Fibroblast of lung (primary cell): ENCODE data around the gene CORIN. TPM values are rescaled to one million over a fixed set of nuclear protein-coding genes. Genes with fewer than 3 reads are reported as not detected.

ENCODE experiments used
- DNase-seq, 2 donors: peaks; one replicate each; pipeline versions ENCODE4 v3.0.0 to v3.0.0-alpha.2; 2010; ENCODE audit warnings: low read depth in 2 of 2
- H2AFZ ChIP-seq: 2 replicates; pipeline ENCODE4 v1.5.1; 2012; ENCODE audit warnings: low read length, control low read depth, inconsistent platforms
- H3K27ac ChIP-seq: 2 replicates; pipeline ENCODE4 v1.5.1; 2011; ENCODE audit warnings: low read length, control low read depth; ENCODE audit not compliant: insufficient read depth
- H3K27me3 ChIP-seq: 2 replicates; pipeline ENCODE4 v1.5.1; 2011; ENCODE audit warnings: mild to moderate bottlenecking, low read length; ENCODE audit not compliant: control insufficient read depth, insufficient read depth
- H3K36me3 ChIP-seq: 2 replicates; pipeline ENCODE4 v1.5.1; 2011; ENCODE audit warnings: low read length; ENCODE audit not compliant: control insufficient read depth, insufficient read depth
- H3K4me1 ChIP-seq: 2 replicates; pipeline ENCODE4 v1.5.1; 2011; ENCODE audit warnings: low read length; ENCODE audit not compliant: control insufficient read depth, insufficient read depth; ENCODE audit errors: extremely low read depth
- H3K4me2 ChIP-seq: 2 replicates; pipeline ENCODE4 v1.5.1; 2011; ENCODE audit warnings: low read length, control low read depth; ENCODE audit not compliant: insufficient read depth; ENCODE audit errors: extremely low read depth
- H3K4me3 ChIP-seq, 4 experiments: fragments of 200-600 bp in 1 of 4; sonication (generic) in 1 of 4; replicated peaks in 1 of 4; 2 replicates each; pipeline ENCODE4 v1.5.1; 2011 to 2016; ENCODE audit warnings: low read length in 4 of 4, low read depth in 3 of 4, mild to moderate bottlenecking in 3 of 4, control low read depth in 2 of 4, inconsistent platforms in 1 of 4, mixed read lengths in 1 of 4; ENCODE audit not compliant: insufficient read depth in 1 of 4; ENCODE audit errors: control extremely low read depth in 1 of 4
- H3K79me2 ChIP-seq: 2 replicates; pipeline ENCODE4 v1.5.1; 2012; ENCODE audit warnings: mild to moderate bottlenecking, low read length, inconsistent platforms; ENCODE audit not compliant: control insufficient read depth, insufficient read depth
- H3K9ac ChIP-seq: 2 replicates; pipeline ENCODE4 v1.5.1; 2011; ENCODE audit warnings: mild to moderate bottlenecking, low read length, control low read depth; ENCODE audit not compliant: insufficient read depth
- H3K9me3 ChIP-seq: 2 replicates; pipeline ENCODE4 v1.5.1; 2012; ENCODE audit warnings: low read depth, low read length; ENCODE audit not compliant: control insufficient read depth, insufficient read depth
- H4K20me1 ChIP-seq: 2 replicates; pipeline ENCODE4 v1.5.1; 2011; ENCODE audit warnings: low read length; ENCODE audit not compliant: control insufficient read depth, insufficient read depth; ENCODE audit errors: extremely low read depth
- CTCF ChIP-seq, 2 donors: IDR thresholded peaks in 1 of 2; conservative IDR thresholded peaks in 1 of 2; 1 replicate in 1 of 2; 2 replicates in 1 of 2; pipeline ENCODE4 v1.5.1; 2011 to 2012; ENCODE audit warnings: low read length in 2 of 2, control low read depth in 1 of 2, inconsistent platforms in 1 of 2, low read depth in 1 of 2, mild to moderate bottlenecking in 1 of 2
- EZH2 ChIP-seq: IDR thresholded peaks from 2 replicates; pipeline ENCODE4 v1.5.1; 2012; ENCODE audit warnings: low read length, control low read depth, mild to moderate bottlenecking; ENCODE audit errors: missing control alignments
- polyA plus RNA-seq, 2 donors: library from polyadenylated mRNA; depleted of rRNA in 1 of 2; stranded (reverse) in 1 of 2; unstranded in 1 of 2; fragments of >200 nt; gene quantifications; 2 replicates each; pipeline ENCODE4 v1.2.1, GENCODE V29; 2011 to 2012; ENCODE audit warnings: missing spikeins in 1 of 2
- total RNA-seq: library from RNA; depleted of rRNA; stranded (reverse); fragments of >200 nt; gene quantifications from 2 replicates; pipeline ENCODE4 v1.2.1, GENCODE V29; 2014

Gene CORIN
- total and polyA plus RNA-seq, 2 donors (not counting 1 experiment from before 2014, with no cell fraction given), result 1.5 to 22.2 TPM

DNA sequence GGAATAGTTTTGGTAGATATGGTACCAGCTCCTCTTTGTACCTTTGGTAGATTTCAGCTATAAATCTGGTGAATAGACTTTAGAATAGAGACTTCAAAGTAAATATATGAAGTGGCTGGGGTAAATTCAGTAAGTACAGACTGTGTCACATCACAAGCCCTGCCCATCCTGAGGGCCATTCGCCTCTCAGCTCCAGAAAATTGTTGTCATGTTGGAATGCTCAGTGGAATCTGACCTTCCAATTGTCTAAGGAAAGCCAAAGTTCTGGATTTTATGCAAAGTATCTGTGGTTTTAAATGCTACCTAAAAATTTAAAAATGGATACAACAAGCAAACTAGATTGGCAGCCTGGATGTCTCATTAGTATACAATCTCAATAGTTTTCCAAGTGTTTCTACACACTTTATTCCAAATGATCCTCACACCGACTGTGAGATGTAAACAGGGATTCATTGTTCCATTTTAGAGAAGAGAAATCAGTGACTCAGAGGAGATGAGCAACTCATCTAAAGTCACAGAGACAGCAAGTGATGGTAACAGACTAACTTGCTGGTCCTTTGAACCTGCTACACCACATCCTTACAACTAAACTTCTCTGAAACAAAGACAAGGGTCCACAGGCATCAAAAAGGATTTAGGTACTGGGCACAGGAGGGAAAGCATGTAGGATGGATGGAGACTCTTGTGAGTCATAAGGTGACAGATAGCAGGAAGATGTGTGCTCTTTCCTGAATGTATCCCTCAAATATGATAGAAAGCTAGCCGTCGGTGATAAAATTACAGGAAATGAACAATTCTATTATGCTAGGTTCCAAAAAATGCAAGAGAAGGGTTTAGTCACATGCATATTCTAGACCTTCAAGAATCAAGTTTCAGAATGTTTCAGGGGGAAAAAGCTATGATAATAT, 225.5 kb downstream of the CORIN start:
- Histone ChIP-seq H2AFZ (no peak overlapping the region), H3K9ac (no peak overlapping the region), H3K4me2 (no peak overlapping the region), H3K4me3 (no peak overlapping the region), H3K27me3 (no peaks in the 10 kb centered on the region), H3K9me3 (no peaks in the 10 kb centered on the region), H4K20me1 (no peaks in the 10 kb centered on the region), H3K4me1 (no peaks in the 10 kb centered on the region), H3K79me2 (no peaks in the 10 kb centered on the region), H3K36me3 (no peaks in the 10 kb centered on the region), H3K27ac (no peak overlapping the region)
- TF ChIP-seq EZH2 (no peak), CTCF (conservative IDR thresholded peaks at IDR 0.05 in 1 of 2, IDR thresholded peaks at IDR 0.05 in 1 of 2; ENCODE audit: low read depth in 1 of 2, low read length in 2 of 2) (no peak)
- peak in 1 of 2 donors; percentile 70 for DNase-seq

GRCh38 chr4:47606482-47606881, 231.4 kb downstream of the CORIN start:
- Histone ChIP-seq H3K4me1 (no peaks in the 10 kb centered on the region), H3K27me3 (no peaks in the 10 kb centered on the region), H3K4me3 (no peak overlapping the region), H3K36me3 (no peaks in the 10 kb centered on the region), H3K27ac (no peak overlapping the region), H3K9me3 (no peaks in the 10 kb centered on the region), H3K4me2 (no peak overlapping the region), H2AFZ (no peak overlapping the region), H3K9ac (no peak overlapping the region), H4K20me1 (no peaks in the 10 kb centered on the region), H3K79me2 (no peaks in the 10 kb centered on the region)
- DNase-seq, result no peak
- TF ChIP-seq CTCF (conservative IDR thresholded peaks at IDR 0.05 in 1 of 2, IDR thresholded peaks at IDR 0.05 in 1 of 2; ENCODE audit: low read depth in 1 of 2, low read length in 2 of 2), result no peak
- no peak for TF ChIP-seq EZH2

- Histone ChIP-seq H3K4me1 (no peaks in the 10 kb centered on the region), H3K4me3 (no peak overlapping the region), H3K36me3 (no peaks in the 10 kb centered on the region), H3K27ac (no peak overlapping the region), H3K79me2 (no peaks in the 10 kb centered on the region), H3K4me2 (no peak overlapping the region), H3K9me3 (no peaks in the 10 kb centered on the region), H3K9ac (no peak overlapping the region), H4K20me1 (no peaks in the 10 kb centered on the region), H2AFZ (no peak overlapping the region), H3K27me3 (no peaks in the 10 kb centered on the region)
- TF ChIP-seq CTCF (conservative IDR thresholded peaks at IDR 0.05 in 1 of 2, IDR thresholded peaks at IDR 0.05 in 1 of 2; ENCODE audit: low read depth in 1 of 2, low read length in 2 of 2) (no peak), EZH2 (no peak)
- DNase-seq, result no peak
Measured at GRCh38 chr4:47598896-47599295, 239.0 kb downstream of the CORIN start.
